AG10803 (cell line): Measurements from ENCODE around the gene PPM1G.

ENCODE experiments used
- DNase-seq: peaks from one replicate; pipeline ENCODE4 v3.0.0; 2010; ENCODE audit warnings: low read depth
- H3K4me3 ChIP-seq: 2 replicates; pipeline ENCODE4 v1.5.1; 2011; ENCODE audit warnings: mild to moderate bottlenecking, low read length, control low read depth
- CTCF ChIP-seq: conservative IDR thresholded peaks from 2 replicates; pipeline ENCODE4 v1.5.1; 2011; ENCODE audit warnings: mild to moderate bottlenecking, low read length, control low read depth, inconsistent platforms

The PPM1G gene

GRCh38 chr2:27378096-27378808 is 31.1 kb downstream of the PPM1G start:
- DNase-seq = peak; percentile 27
- TF ChIP-seq CTCF = peak; percentile 13; the same call in 1 of the 2 replicates
- H3K4me3 ChIP-seq = no peak overlapping the region

GRCh38 chr2:27377618-27378095 is 31.7 kb downstream of the PPM1G start:
- TF ChIP-seq CTCF = no peak
- DNase-seq = no peak
- no peak overlapping the region for H3K4me3 ChIP-seq

GRCh38 chr2:27376866-27377617 is 32.3 kb downstream of the PPM1G start:
- no peak overlapping the region for H3K4me3 ChIP-seq
- no peak for DNase-seq
- TF ChIP-seq CTCF = no peak

GRCh38 chr2:27376151-27376865 is 33.1 kb downstream of the PPM1G start:
- DNase-seq = no peak
- H3K4me3 ChIP-seq = no peak overlapping the region
- TF ChIP-seq CTCF = no peak

GRCh38 chr2:27375513-27376099 is 33.8 kb downstream of the PPM1G start:
- no peak for DNase-seq
- TF ChIP-seq CTCF = no peak

GRCh38 chr2:27373567-27373966 is 35.8 kb downstream of the PPM1G start:
- TF ChIP-seq CTCF = no peak
- no peak overlapping the region for H3K4me3 ChIP-seq
- DNase-seq = no peak

More at GRCh38 chr2:27375513-27376099, 33.8 kb downstream of the PPM1G start:
- H3K4me3 ChIP-seq = no peak overlapping the region
